GM20000 (cell line): ENCODE data around the gene RAPGEF1.
"Not testable (repeated sequence)": the region's sequence is repeated elsewhere in the genome, so short reads cannot be mapped to it uniquely, and the experiment has no call there.

Experiments
- DNase-seq: peaks from one replicate; pipeline ENCODE4 v3.0.0; 2012; ENCODE audit warnings: low spot score
- TF ChIP-seq, protein P1 (sequence below): IDR thresholded peaks from 2 replicates; pipeline ENCODE4 v1.5.1; 2012; ENCODE audit warnings: mild to moderate bottlenecking, control low read depth; ENCODE audit errors: extremely low read depth, missing control alignments

Gene RAPGEF1

DNA sequence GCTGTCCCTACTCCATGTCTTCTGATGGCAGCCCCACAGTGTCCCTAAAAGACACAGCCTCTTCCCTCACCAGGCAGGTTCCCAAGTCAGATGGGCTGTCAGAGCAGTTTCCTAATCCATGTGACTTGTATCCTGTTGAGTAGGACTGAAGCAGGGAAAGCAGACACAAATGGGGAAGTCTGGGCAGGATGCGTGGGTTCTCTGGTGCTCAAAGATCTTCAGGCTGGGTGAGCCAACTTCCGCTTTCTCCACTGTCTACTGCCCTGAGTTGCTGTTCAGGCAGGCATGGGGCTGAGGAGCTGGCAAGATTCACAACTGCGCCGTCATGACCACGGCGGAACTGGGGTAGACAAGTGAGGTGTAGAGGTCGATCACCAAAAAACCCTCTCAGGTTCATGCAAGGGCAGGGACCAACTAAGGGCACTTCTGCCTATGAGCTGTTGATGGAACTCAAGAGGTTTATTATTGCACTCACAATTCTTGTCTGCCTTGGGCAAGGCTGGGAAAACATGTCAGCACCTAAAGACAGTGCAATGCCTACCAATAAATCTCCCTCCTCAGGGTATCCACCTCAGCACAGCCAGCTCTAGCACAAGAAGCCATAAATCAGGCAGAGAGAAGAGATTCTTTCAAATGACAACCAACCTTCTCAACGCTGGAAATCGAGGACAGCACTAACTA lies 83.4 kb downstream of the RAPGEF1 start:
- peak; percentile 54 for DNase-seq
- TF ChIP-seq, protein P1, sequence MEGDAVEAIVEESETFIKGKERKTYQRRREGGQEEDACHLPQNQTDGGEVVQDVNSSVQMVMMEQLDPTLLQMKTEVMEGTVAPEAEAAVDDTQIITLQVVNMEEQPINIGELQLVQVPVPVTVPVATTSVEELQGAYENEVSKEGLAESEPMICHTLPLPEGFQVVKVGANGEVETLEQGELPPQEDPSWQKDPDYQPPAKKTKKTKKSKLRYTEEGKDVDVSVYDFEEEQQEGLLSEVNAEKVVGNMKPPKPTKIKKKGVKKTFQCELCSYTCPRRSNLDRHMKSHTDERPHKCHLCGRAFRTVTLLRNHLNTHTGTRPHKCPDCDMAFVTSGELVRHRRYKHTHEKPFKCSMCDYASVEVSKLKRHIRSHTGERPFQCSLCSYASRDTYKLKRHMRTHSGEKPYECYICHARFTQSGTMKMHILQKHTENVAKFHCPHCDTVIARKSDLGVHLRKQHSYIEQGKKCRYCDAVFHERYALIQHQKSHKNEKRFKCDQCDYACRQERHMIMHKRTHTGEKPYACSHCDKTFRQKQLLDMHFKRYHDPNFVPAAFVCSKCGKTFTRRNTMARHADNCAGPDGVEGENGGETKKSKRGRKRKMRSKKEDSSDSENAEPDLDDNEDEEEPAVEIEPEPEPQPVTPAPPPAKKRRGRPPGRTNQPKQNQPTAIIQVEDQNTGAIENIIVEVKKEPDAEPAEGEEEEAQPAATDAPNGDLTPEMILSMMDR: no peak

DNA sequence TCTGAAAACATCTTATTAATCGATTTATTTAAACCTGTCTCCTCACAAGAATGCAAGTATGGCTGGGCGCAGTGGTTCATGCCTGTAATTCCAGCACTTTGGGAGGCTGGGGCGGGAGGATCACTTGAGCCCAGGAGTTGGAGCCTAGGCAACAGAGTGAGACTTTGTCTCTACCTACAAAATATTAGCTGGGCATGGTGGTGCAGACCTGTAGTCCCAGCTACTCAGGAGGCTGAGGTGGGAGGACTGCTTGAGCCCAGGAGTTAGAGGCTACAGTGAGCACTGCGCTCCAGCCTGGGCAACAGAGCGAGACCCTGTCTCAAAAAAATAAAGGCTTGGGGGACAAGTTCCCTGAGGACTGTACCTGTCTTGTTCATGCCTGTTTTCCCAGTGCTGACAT lies 85.5 kb downstream of the RAPGEF1 start:
- not testable (repeated sequence) for DNase-seq

DNA sequence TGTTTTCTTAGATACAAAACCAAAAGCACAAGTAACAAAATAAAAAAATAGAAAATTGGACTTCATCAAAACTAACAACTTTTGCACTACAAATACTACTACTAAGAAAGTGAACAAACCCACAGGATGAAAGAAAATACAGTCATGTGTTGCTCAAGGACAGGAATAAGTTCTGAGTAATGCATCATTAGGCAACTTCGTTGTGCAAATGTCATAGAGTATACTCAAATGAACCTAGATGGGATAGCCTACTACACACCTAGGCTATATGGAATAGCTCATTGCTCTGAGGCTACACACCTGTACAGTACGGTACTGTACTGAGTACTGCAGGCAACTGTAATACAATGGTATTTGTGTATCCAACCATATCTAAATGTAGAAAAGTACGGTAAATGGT lies 88.3 kb downstream of the RAPGEF1 start:
- no peak for DNase-seq
- TF ChIP-seq, protein P1: no peak

DNA sequence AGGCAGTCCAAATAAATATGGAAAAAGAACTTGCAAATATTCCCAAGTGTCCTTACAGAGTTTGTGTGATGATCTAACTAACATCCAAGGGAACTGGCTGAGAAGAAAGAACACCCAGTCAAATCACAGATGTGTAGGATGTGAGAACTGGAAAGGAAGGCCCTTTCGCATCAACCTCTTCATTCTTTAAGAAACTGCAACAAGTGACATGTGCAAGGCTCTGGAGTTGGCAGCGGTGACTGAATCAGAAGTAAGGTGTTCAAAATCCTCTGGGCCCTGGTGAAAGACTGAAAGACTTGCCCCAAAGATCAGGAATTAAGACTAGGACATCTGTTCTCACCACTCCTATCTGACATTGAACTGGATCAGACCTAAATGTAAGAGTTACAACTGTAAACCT lies 88.7 kb downstream of the RAPGEF1 start:
- TF ChIP-seq, protein P1: no peak
- DNase-seq: no peak

DNA sequence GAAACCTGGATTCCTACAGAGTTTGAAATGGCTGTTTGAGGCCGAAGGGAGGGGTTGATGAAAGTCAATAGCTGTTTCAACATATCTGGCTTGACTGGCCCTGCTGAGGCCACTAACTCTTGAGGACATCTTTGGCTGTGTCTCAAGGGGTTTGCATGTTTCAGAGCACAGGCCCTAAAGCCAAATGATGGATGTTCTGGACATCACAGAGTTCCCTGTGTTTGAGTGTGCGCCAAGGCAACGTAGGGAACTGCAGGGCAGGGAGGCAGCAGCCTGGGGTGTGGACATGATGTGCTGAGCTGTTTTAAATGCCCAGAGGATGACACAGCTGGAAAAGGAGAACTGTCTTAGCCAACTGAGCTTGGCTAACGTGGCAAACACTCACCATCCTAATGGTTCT lies 89.6 kb downstream of the RAPGEF1 start:
- TF ChIP-seq, protein P1: no peak
- DNase-seq: no peak

DNA sequence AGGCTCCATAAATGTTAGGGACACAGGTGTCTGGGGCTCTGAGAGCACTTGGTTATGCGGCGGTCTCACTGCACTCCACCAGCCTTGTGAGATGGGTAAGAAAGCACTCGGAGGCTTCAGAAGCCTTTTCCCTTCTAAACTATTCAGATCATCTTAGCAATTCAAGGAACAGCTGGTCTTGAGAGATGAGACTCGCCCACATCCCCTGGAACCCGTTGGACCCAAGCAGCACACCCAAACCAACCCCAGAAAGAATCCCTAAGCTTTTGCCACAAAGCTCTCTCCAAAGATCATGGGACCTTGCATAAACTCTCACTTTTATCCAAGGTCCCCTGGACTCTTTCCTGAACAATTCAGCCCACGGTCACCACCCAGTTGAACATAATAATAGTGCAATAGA lies 90.2 kb downstream of the RAPGEF1 start:
- DNase-seq: no peak
- TF ChIP-seq, protein P1: no peak

DNA sequence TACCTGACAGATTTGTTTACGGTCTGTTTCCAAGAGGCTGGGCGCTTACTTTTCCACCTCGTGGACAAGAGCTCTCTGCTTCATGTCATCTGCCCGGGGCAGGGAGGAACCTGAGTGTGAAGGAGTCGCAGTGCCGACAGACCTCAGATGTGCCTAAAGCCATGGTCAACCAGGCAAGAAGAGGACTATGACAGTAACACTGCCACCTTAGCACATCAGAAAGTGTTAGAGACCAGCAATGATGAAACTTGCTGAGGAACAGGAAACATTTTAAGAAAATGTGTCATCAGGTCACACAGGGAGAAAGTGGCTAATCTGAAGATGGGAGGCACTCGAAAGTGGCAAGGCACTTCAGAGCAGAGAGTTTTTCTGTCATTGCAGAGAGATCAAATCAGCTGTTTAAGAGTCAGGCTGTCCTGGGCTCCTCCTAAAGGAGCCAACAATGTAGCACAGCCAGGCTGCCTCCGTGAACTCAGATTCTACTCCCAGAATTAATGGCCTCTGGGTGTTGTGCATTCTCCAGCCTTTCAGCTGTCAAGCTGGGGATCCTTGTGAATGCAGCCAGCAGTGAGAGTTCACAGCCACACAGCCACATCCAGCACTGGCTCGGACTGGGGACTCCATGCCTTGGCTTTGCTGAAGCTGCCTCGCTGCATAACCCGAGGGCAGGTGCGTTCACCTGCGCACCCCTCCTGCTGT lies 94.6 kb downstream of the RAPGEF1 start:
- TF ChIP-seq, protein P1: no peak
- DNase-seq: no peak

DNA sequence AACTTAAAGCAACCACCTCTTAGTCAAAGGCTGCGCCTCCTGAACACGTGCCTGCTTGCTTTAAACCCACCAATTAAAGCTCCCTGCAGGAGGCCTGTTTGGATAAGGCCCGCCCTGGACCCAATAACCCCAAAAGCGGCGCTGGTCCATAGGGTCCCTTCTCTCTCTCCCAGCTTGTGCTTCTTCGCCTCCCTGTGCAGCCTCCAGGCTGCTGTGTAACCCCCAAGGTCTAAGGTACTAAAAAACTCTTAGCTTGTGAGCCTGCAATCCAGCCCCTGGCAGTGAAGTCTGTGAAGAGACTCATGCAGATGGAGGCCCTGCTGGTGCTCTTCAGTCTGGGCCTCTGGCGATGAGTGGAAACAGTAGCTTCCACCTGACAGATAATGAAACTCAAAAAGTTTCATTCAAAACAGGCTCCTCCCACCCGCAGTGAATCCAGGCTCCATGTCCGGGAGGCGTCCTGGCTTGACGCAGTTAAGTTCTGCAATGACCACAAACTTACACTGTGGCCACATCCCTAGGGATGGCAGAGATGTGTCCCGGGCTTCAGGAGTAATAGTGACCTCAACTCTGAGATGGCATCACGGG lies 97.3 kb downstream of the RAPGEF1 start:
- TF ChIP-seq, protein P1: no peak
- DNase-seq: peak; percentile 76
